GM23248 (cell line): Measurements from ENCODE around the gene PHB1. TPM values are rescaled to one million over a fixed set of nuclear protein-coding genes. Genes with fewer than 3 reads are reported as not detected.
A peak's percentile ranks its signal among the peaks of the same experiment; 100 is the strongest.

Source experiments
- DNase-seq: peaks from one replicate; pipeline ENCODE4 v3.0.0-alpha.2; 2015
- H2AFZ ChIP-seq: fragments of 200-600 bp; sonication (generic); 2 replicates; pipeline ENCODE4 v1.6.1; 2016; ENCODE audit warnings: antibody characterized with exemption
- H3F3A ChIP-seq: fragments of 200-600 bp; sonication (generic); 2 replicates; pipeline ENCODE4 v1.6.1; 2016; ENCODE audit warnings: mild to moderate bottlenecking, antibody characterized with exemption, mixed run types; ENCODE audit not compliant: insufficient read depth
- H3K27ac ChIP-seq: fragments of 200-600 bp; sonication (generic); 2 replicates; pipeline ENCODE4 v1.5.1; 2016; ENCODE audit warnings: mild to moderate bottlenecking
- H3K27me3 ChIP-seq: fragments of 200-600 bp; sonication (generic); replicated peaks from 2 replicates; pipeline ENCODE4 v1.6.1; 2016; ENCODE audit warnings: mild to moderate bottlenecking; ENCODE audit not compliant: insufficient read depth
- H3K36me3 ChIP-seq: fragments of 200-600 bp; sonication (generic); 2 replicates; pipeline ENCODE4 v1.6.1; 2016; ENCODE audit warnings: low read depth, mild to moderate bottlenecking
- H3K4me1 ChIP-seq: fragments of 200-600 bp; sonication (generic); 2 replicates; pipeline ENCODE4 v1.6.1; 2016; ENCODE audit warnings: mild to moderate bottlenecking; ENCODE audit not compliant: insufficient read depth
- H3K4me2 ChIP-seq: fragments of 200-600 bp; sonication (generic); one replicate; pipeline ENCODE4 v1.6.1; 2016; ENCODE audit warnings: mild to moderate bottlenecking; ENCODE audit not compliant: unreplicated experiment
- H3K4me3 ChIP-seq: fragments of 200-600 bp; sonication (generic); 2 replicates; pipeline ENCODE4 v1.5.1; 2016; ENCODE audit warnings: mild to moderate bottlenecking
- H3K79me2 ChIP-seq: fragments of 200-600 bp; sonication (generic); 2 replicates; pipeline ENCODE4 v1.6.1; 2016; ENCODE audit warnings: mild to moderate bottlenecking; ENCODE audit not compliant: insufficient read depth
- H3K9ac ChIP-seq: fragments of 200-600 bp; sonication (generic); 2 replicates; pipeline ENCODE4 v1.6.1; 2016; ENCODE audit warnings: mild to moderate bottlenecking
- H3K9me2 ChIP-seq: fragments of 200-600 bp; sonication (generic); 2 replicates; pipeline ENCODE4 v1.6.1; 2016; ENCODE audit warnings: mixed run types, mild to moderate bottlenecking, moderate library complexity; ENCODE audit not compliant: insufficient read depth
- H3K9me3 ChIP-seq: fragments of 200-600 bp; sonication (generic); one replicate; pipeline ENCODE4 v1.6.1; 2017; ENCODE audit warnings: low read depth
- H4K20me1 ChIP-seq: fragments of 200-600 bp; sonication (generic); 2 replicates; pipeline ENCODE4 v1.6.0; 2016; ENCODE audit not compliant: insufficient read depth
- EZH2 ChIP-seq: fragments of 200-600 bp; sonication (generic); IDR thresholded peaks from 2 replicates; pipeline ENCODE4 v1.6.1; 2018; ENCODE audit warnings: antibody characterized with exemption, mild to moderate bottlenecking; ENCODE audit not compliant: insufficient read depth, poor library complexity, severe bottlenecking
- EZH2phosphoT487 ChIP-seq: fragments of 200-600 bp; sonication (generic); IDR thresholded peaks from 2 replicates; pipeline ENCODE4 v1.6.1; 2018; ENCODE audit warnings: antibody characterized with exemption, moderate library complexity, mild to moderate bottlenecking, low read depth; ENCODE audit not compliant: insufficient read depth
- WGBS, 2 experiments: methylation state at CpG; one replicate each; pipeline ENCODE4 v1.1.6; 2015 to 2017; ENCODE audit warnings: low lambda C conversion rate in 2 of 2, low coverage in 1 of 2; ENCODE audit errors: missing lambda C conversion rate in 2 of 2; 5-methylcytosine and 5-hydroxymethylcytosine counted together
- in situ Hi-C: fragments of 300-500 bp; cut with MboI; formaldehyde crosslinking; loops from 2 replicates; pipeline ENCODE4 v1.15.0; 2020
- polyA plus RNA-seq: library from polyadenylated mRNA; unstranded; fragments of >200 nt; fragmentation: Nextera tagmentation; extraction: Ambion mirVana; gene quantifications from 2 replicates; pipeline ENCODE4 v1.2.1, GENCODE V29; 2016
- total RNA-seq: library from RNA; depleted of rRNA; stranded (reverse); fragments of >200 nt; shearing (Covaris generic); gene quantifications from 2 replicates; pipeline ENCODE4 v1.2.3, GENCODE V29; 2014; rRNA removed

The PHB1 gene
- total RNA-seq (85.4 and 107 TPM in 2 replicates), polyA plus RNA-seq (177 and 191 TPM in 2 replicates)

GRCh38 chr17:49414622-49415350 lies at the start of gene PHB1:
Gene PHB1 (minus strand): TSS chr17:49414882. CDS start chr17:49413264, 1,618 bp downstream.
- Histone ChIP-seq H3K9me3 (no peaks in the 10 kb centered on the region), H3K4me1 (peaks cover 7% of the 10 kb centered on the region), H3K4me2 (peak within 1 kb of the TSS; percentile 98), H4K20me1 (no peaks in the 10 kb centered on the region), H3K9ac (peak within 1 kb of the TSS; percentile 86), H3K4me3 (peak within 1 kb of the TSS; percentile 97), H3F3A (no peaks in the 10 kb centered on the region), H3K27ac (no peak within 1 kb of the TSS), H2AFZ (peak within 1 kb of the TSS; percentile 97), H3K9me2 (no peaks in the 10 kb centered on the region), H3K27me3 (no peaks in the 10 kb centered on the region), H3K79me2 (peaks cover 28% of the 10 kb centered on the region), H3K36me3 (peaks cover 30% of the 10 kb centered on the region; the same call in 1 of the 2 replicates)
- TF ChIP-seq EZH2phosphoT487 (no peak), EZH2 (no peak)
- 1 to 2% methylated on average over 30 of the region's 30 CpGs for WGBS, 2 experiments
- DNase-seq: peak; percentile 99
- in situ Hi-C loops: no loop called here

- TF ChIP-seq EZH2 (no peak), EZH2phosphoT487 (no peak)
- in situ Hi-C loops: no loop called here
- H3F3A ChIP-seq: no peaks in the 10 kb centered on the region
- no peak overlapping the region for H2AFZ ChIP-seq
- H3K9me2 ChIP-seq: no peaks in the 10 kb centered on the region
- no peaks in the 10 kb centered on the region for H3K79me2 ChIP-seq
- no peaks in the 10 kb centered on the region for H3K9me3 ChIP-seq
- no peak overlapping the region for H3K4me3 ChIP-seq
- no peak overlapping the region for H3K9ac ChIP-seq
- no peaks in the 10 kb centered on the region for H3K4me1 ChIP-seq
- H3K27ac ChIP-seq: no peak overlapping the region
- peaks cover 32% of the 10 kb centered on the region for H3K27me3 ChIP-seq
- H3K36me3 ChIP-seq: no peaks in the 10 kb centered on the region
- H3K4me2 ChIP-seq: no peak overlapping the region
- no peak for DNase-seq
- 46 to 57% methylated on average over 2 of the region's 2 CpGs for WGBS, 2 experiments
- H4K20me1 ChIP-seq: no peaks in the 10 kb centered on the region
Measured at GRCh38 chr17:49464049-49464448, 49.4 kb upstream of the PHB1 start.

GRCh38 chr17:49461580-49461979 lies 46.9 kb upstream of the PHB1 start:
- no peaks in the 10 kb centered on the region for H3K9me2 ChIP-seq
- in situ Hi-C loops: no loop called here
- no peak for TF ChIP-seq EZH2phosphoT487
- no peak for TF ChIP-seq EZH2
- no peaks in the 10 kb centered on the region for H3K79me2 ChIP-seq
- no peaks in the 10 kb centered on the region for H3K36me3 ChIP-seq
- 29 to 38% methylated on average over 2 of the region's 2 CpGs for WGBS, 2 experiments
- H2AFZ ChIP-seq: no peak overlapping the region
- peaks cover 32% of the 10 kb centered on the region for H3K27me3 ChIP-seq
- no peak overlapping the region for H3K4me2 ChIP-seq
- H3K4me1 ChIP-seq: peaks cover 5% of the 10 kb centered on the region
- no peak overlapping the region for H3K4me3 ChIP-seq
- peaks cover 7% of the 10 kb centered on the region for H3F3A ChIP-seq
- H4K20me1 ChIP-seq: no peaks in the 10 kb centered on the region
- no peak for DNase-seq
- H3K9me3 ChIP-seq: no peaks in the 10 kb centered on the region
- no peak overlapping the region for H3K27ac ChIP-seq
- H3K9ac ChIP-seq: no peak overlapping the region

GRCh38 chr17:49460401-49460800 lies 45.7 kb upstream of the PHB1 start:
- no peaks in the 10 kb centered on the region for H3K9me3 ChIP-seq
- no peaks in the 10 kb centered on the region for H4K20me1 ChIP-seq
- in situ Hi-C loops: no loop called here
- H3K36me3 ChIP-seq: no peaks in the 10 kb centered on the region
- H3K27ac ChIP-seq: no peak overlapping the region
- no peak overlapping the region for H3K4me2 ChIP-seq
- H3F3A ChIP-seq: peaks cover 14% of the 10 kb centered on the region
- H3K9me2 ChIP-seq: no peaks in the 10 kb centered on the region
- peaks cover 32% of the 10 kb centered on the region for H3K27me3 ChIP-seq
- H3K4me1 ChIP-seq: peaks cover 15% of the 10 kb centered on the region
- H3K79me2 ChIP-seq: no peaks in the 10 kb centered on the region
- DNase-seq: no peak
- no peak overlapping the region for H2AFZ ChIP-seq
- WGBS, 2 experiments: 58 to 61% methylated on average over 7 of the region's 7 CpGs
- H3K9ac ChIP-seq: no peak overlapping the region
- TF ChIP-seq EZH2 (no peak), EZH2phosphoT487 (no peak)
- no peak overlapping the region for H3K4me3 ChIP-seq
